Stimulated activated CD4-positive, alpha-beta T cell treated with anti-CD3 and anti-CD28 coated beads, Interleukin-15, amount 100 ng/mL, for 1 hour (primary cell): ENCODE results near the gene PTPN9.
"Not testable (repeated sequence)": the region's sequence is repeated elsewhere in the genome, so short reads cannot be mapped to it uniquely, and the experiment has no call there.

Experiments
- DNase-seq, 2 donors: peaks; one replicate each; pipeline ENCODE4 v3.0.0-alpha.2; 2020; ENCODE audit warnings: low read depth in 1 of 2, low spot score in 1 of 2

Gene PTPN9

GRCh38 chr15:75578948-75579920, at the start of gene PTPN9:
Gene PTPN9, minus strand, starts transcription at chr15:75579315. Its CDS starts 539 bp downstream, at chr15:75578776.
- peak; percentile 42 to 56 for DNase-seq

- peak; percentile 85 to 90 for DNase-seq
Measured at GRCh38 chr15:75625542-75626347, 46.6 kb upstream of the PTPN9 start, which contains the start of gene SNUPN. Gene SNUPN, minus strand, starts transcription at chr15:75625725. Its CDS starts 4,674 bp downstream, at chr15:75621051.

- no peak for DNase-seq
Measured at GRCh38 chr15:75622505-75622904, 43.4 kb upstream of the PTPN9 start.

GRCh38 chr15:75620841-75621391, 41.8 kb upstream of the PTPN9 start:
- DNase-seq = no peak

GRCh38 chr15:75620058-75620820, 41.1 kb upstream of the PTPN9 start:
- DNase-seq = no peak

- no peak for DNase-seq
Measured at GRCh38 chr15:75616766-75617165, 37.7 kb upstream of the PTPN9 start.

GRCh38 chr15:75606711-75607699, 27.9 kb upstream of the PTPN9 start:
- no peak for DNase-seq

- DNase-seq = no peak
Measured at GRCh38 chr15:75606026-75606425, 26.9 kb upstream of the PTPN9 start.

GRCh38 chr15:75599401-75599800, 20.3 kb upstream of the PTPN9 start:
- no peak for DNase-seq

- no peak for DNase-seq
Measured at GRCh38 chr15:75598361-75598760, 19.2 kb upstream of the PTPN9 start.

GRCh38 chr15:75597667-75598341, 18.7 kb upstream of the PTPN9 start:
- no peak for DNase-seq

GRCh38 chr15:75596703-75597345, 17.7 kb upstream of the PTPN9 start:
- no peak for DNase-seq

GRCh38 chr15:75594276-75594675, 15.2 kb upstream of the PTPN9 start:
- DNase-seq = no peak

GRCh38 chr15:75591655-75592364, 12.7 kb upstream of the PTPN9 start:
- DNase-seq = no peak

GRCh38 chr15:75590239-75590638, 11.1 kb upstream of the PTPN9 start:
- DNase-seq = no peak

- DNase-seq = no peak
Measured at GRCh38 chr15:75589071-75589470, 10.0 kb upstream of the PTPN9 start.

- not testable (repeated sequence) for DNase-seq
Measured at GRCh38 chr15:75586422-75586821, 7.3 kb upstream of the PTPN9 start.

- no peak for DNase-seq
Measured at GRCh38 chr15:75584121-75584520, 5.0 kb upstream of the PTPN9 start.
